ENCODE data around the gene COX8A. TPM values are rescaled to one million over a fixed set of nuclear protein-coding genes. Genes with fewer than 3 reads are reported as not detected.

Gene COX8A
- total RNA-seq, 1 donor from 2014 or later, result 86.0 TPM

GRCh38 chr11:64008914-64009633 lies 34.7 kb downstream of the COX8A start:
- Histone ChIP-seq H3K36me3 (no peaks in the 10 kb centered on the region), H3K27ac (no peak overlapping the region), H3K4me1 (peaks cover 15% of the 10 kb centered on the region), H3K4me3 (no peak overlapping the region), H3K79me2 (ENCODE audit: low read depth) (no peaks in the 10 kb centered on the region), H2AFZ (replicated peaks) (no peak overlapping the region), H3K9me3 (ENCODE audit: low read depth) (no peaks in the 10 kb centered on the region), H3K27me3 (peaks cover 59% of the 10 kb centered on the region), H4K20me1 (ENCODE audit: low read depth) (peaks cover 38% of the 10 kb centered on the region), H3K9ac (no peak overlapping the region), H3F3A (ENCODE audit: low read depth) (peaks cover 28% of the 10 kb centered on the region), H3K4me2 (no peak overlapping the region)
- TF ChIP-seq EZH2phosphoT487 (IDR thresholded peaks at IDR 0.05), result no peak
- no peak for TF ChIP-seq CTCF (IDR thresholded peaks at IDR 0.05)
- TF ChIP-seq EZH2 (IDR thresholded peaks at IDR 0.05), result no peak
- Mint-ChIP-seq H3K9me3 (peaks cover 3% of the 10 kb centered on the region), H3K36me3 (no peaks in the 10 kb centered on the region), H3K27ac (no peak overlapping the region), H3K4me3 (no peak overlapping the region), H3K4me1 (peaks cover 27% of the 10 kb centered on the region), H3K27me3 (ENCODE audit: insufficient read depth, low read depth) (peaks cover 10% of the 10 kb centered on the region)
- no peak for DNase-seq (ENCODE audit: low spot score)

- Histone ChIP-seq H3K4me3 (no peak overlapping the region), H3K27me3 (peaks cover 57% of the 10 kb centered on the region), H3K79me2 (ENCODE audit: low read depth) (no peaks in the 10 kb centered on the region), H3K4me2 (no peak overlapping the region), H3K36me3 (no peaks in the 10 kb centered on the region), H3K4me1 (peaks cover 15% of the 10 kb centered on the region), H3K9me3 (ENCODE audit: low read depth) (no peaks in the 10 kb centered on the region), H3F3A (ENCODE audit: low read depth) (peaks cover 25% of the 10 kb centered on the region), H2AFZ (replicated peaks) (no peak overlapping the region), H4K20me1 (ENCODE audit: low read depth) (peaks cover 34% of the 10 kb centered on the region), H3K27ac (no peak overlapping the region), H3K9ac (no peak overlapping the region)
- H3K27me3 Mint-ChIP-seq (ENCODE audit: insufficient read depth, low read depth), result peaks cover 10% of the 10 kb centered on the region
- peaks cover 3% of the 10 kb centered on the region for H3K9me3 Mint-ChIP-seq
- TF ChIP-seq CTCF (IDR thresholded peaks at IDR 0.05) (no peak), EZH2 (IDR thresholded peaks at IDR 0.05) (no peak), EZH2phosphoT487 (IDR thresholded peaks at IDR 0.05) (no peak)
- no peak overlapping the region for H3K4me3 Mint-ChIP-seq
- peaks cover 31% of the 10 kb centered on the region for H3K4me1 Mint-ChIP-seq
- H3K27ac Mint-ChIP-seq, result no peak overlapping the region
- no peak for DNase-seq (ENCODE audit: low spot score)
- no peaks in the 10 kb centered on the region for H3K36me3 Mint-ChIP-seq
These were observed 35.3 kb downstream of the COX8A start for GRCh38 chr11:64009710-64010109.

- TF ChIP-seq EZH2phosphoT487 (IDR thresholded peaks at IDR 0.05), result no peak
- no peak for TF ChIP-seq CTCF (IDR thresholded peaks at IDR 0.05)
- no peak for TF ChIP-seq EZH2 (IDR thresholded peaks at IDR 0.05)
- no peak overlapping the region for H3K4me3 Mint-ChIP-seq
- Histone ChIP-seq H3K4me2 (no peak overlapping the region), H3K9me3 (ENCODE audit: low read depth) (no peaks in the 10 kb centered on the region), H3K27me3 (peaks cover 46% of the 10 kb centered on the region), H3K79me2 (ENCODE audit: low read depth) (no peaks in the 10 kb centered on the region), H3K4me3 (no peak overlapping the region), H3K4me1 (peaks cover 15% of the 10 kb centered on the region), H3K27ac (no peak overlapping the region), H4K20me1 (ENCODE audit: low read depth) (peaks cover 34% of the 10 kb centered on the region), H2AFZ (replicated peaks) (no peak overlapping the region), H3K36me3 (no peaks in the 10 kb centered on the region), H3K9ac (no peak overlapping the region), H3F3A (ENCODE audit: low read depth) (peaks cover 24% of the 10 kb centered on the region)
- peaks cover 3% of the 10 kb centered on the region for H3K9me3 Mint-ChIP-seq
- H3K36me3 Mint-ChIP-seq, result no peaks in the 10 kb centered on the region
- peaks cover 37% of the 10 kb centered on the region for H3K4me1 Mint-ChIP-seq
- no peak for DNase-seq (ENCODE audit: low spot score)
- peaks cover 10% of the 10 kb centered on the region for H3K27me3 Mint-ChIP-seq (ENCODE audit: insufficient read depth, low read depth)
- H3K27ac Mint-ChIP-seq, result no peak overlapping the region
These were observed 36.4 kb downstream of the COX8A start for GRCh38 chr11:64010783-64011182.

All from neural progenitor cell (in vitro differentiated cells).